ENCODE data around the gene INSIG1. TPM values are rescaled to one million over a fixed set of nuclear protein-coding genes. Genes with fewer than 3 reads are reported as not detected.

The INSIG1 gene
- total RNA-seq, 1 donor from 2014 or later = 107 TPM

GRCh38 chr7:155284496-155285274, 13.0 kb upstream of the INSIG1 start:
- DNase-seq (ENCODE audit: extremely low read depth, low read depth, low spot score) = no peak

- no peak for DNase-seq (ENCODE audit: extremely low read depth, low read depth, low spot score)
Observed at GRCh38 chr7:155285423-155285822, 12.3 kb upstream of the INSIG1 start.

- no peak for DNase-seq (ENCODE audit: extremely low read depth, low read depth, low spot score)
Observed at GRCh38 chr7:155285833-155286232, 11.8 kb upstream of the INSIG1 start.

- no peak for DNase-seq (ENCODE audit: extremely low read depth, low read depth, low spot score)
Observed at GRCh38 chr7:155286686-155287085, 11.0 kb upstream of the INSIG1 start.

GRCh38 chr7:155287284-155287935, 10.3 kb upstream of the INSIG1 start:
- DNase-seq (ENCODE audit: extremely low read depth, low read depth, low spot score) = no peak

GRCh38 chr7:155288055-155288454, 9.6 kb upstream of the INSIG1 start:
- DNase-seq (ENCODE audit: extremely low read depth, low read depth, low spot score) = no peak

- DNase-seq (ENCODE audit: extremely low read depth, low read depth, low spot score) = no peak
Observed at GRCh38 chr7:155289107-155289506, 8.6 kb upstream of the INSIG1 start.

GRCh38 chr7:155289949-155290501, 7.7 kb upstream of the INSIG1 start:
- no peak for DNase-seq (ENCODE audit: extremely low read depth, low read depth, low spot score)

GRCh38 chr7:155291045-155291530, 6.6 kb upstream of the INSIG1 start:
- no peak for DNase-seq (ENCODE audit: extremely low read depth, low read depth, low spot score)

GRCh38 chr7:155291729-155292128, 5.9 kb upstream of the INSIG1 start:
- DNase-seq (ENCODE audit: extremely low read depth, low read depth, low spot score) = no peak

- no peak for DNase-seq (ENCODE audit: extremely low read depth, low read depth, low spot score)
Observed at GRCh38 chr7:155292680-155293226, 4.9 kb upstream of the INSIG1 start.

GRCh38 chr7:155293721-155294510, 3.8 kb upstream of the INSIG1 start:
- no peak for DNase-seq (ENCODE audit: extremely low read depth, low read depth, low spot score)

- no peak for DNase-seq (ENCODE audit: extremely low read depth, low read depth, low spot score)
Observed at GRCh38 chr7:155294511-155294778, 3.2 kb upstream of the INSIG1 start.

GRCh38 chr7:155295511-155295910, 2.2 kb upstream of the INSIG1 start:
- no peak for DNase-seq (ENCODE audit: extremely low read depth, low read depth, low spot score)

GRCh38 chr7:155296006-155296787, 1.5 kb upstream of the INSIG1 start:
- no peak for DNase-seq (ENCODE audit: extremely low read depth, low read depth, low spot score)

- DNase-seq (ENCODE audit: extremely low read depth, low read depth, low spot score) = no peak
Observed at GRCh38 chr7:155296788-155297516, 726 bp upstream of the INSIG1 start.

GRCh38 chr7:155298288-155298833, 683 bp downstream of the INSIG1 start:
- no peak for DNase-seq (ENCODE audit: extremely low read depth, low read depth, low spot score)

GRCh38 chr7:155298834-155299534, 1.3 kb downstream of the INSIG1 start:
- DNase-seq (ENCODE audit: extremely low read depth, low read depth, low spot score) = peak; percentile 77

All from glomerular endothelial cell (primary cell).